ENCODE data around the gene MICU1.
A peak's percentile ranks its signal among the peaks of the same experiment; 100 is the strongest.

GRCh38 chr10:72328045-72328828 lies 297.6 kb downstream of the MICU1 start:
- TF ChIP-seq NFIC (IDR thresholded peaks at IDR 0.05; ENCODE audit: low read length) (no peak), CTCF (CRISPR knock-in tag; IDR thresholded peaks at IDR 0.05) (peak; percentile 91), SP1 (IDR thresholded peaks at IDR 0.05) (no peak), SP1 (CRISPR knock-in tag; IDR thresholded peaks at IDR 0.05) (no peak), POLR2AphosphoS5 (IDR thresholded peaks at IDR 0.05; ENCODE audit: low read depth, low read length) (no peak), ZBTB34 (CRISPR knock-in tag; IDR thresholded peaks at IDR 0.05) (no peak), SP2 (CRISPR knock-in tag; IDR thresholded peaks at IDR 0.05) (no peak), PAF1 (CRISPR knock-in tag; IDR thresholded peaks at IDR 0.05) (no peak), ZBTB49 (CRISPR knock-in tag; IDR thresholded peaks at IDR 0.05; ENCODE audit: borderline replicate concordance) (no peak), MYC (CRISPR knock-in tag; IDR thresholded peaks at IDR 0.05; ENCODE audit: borderline replicate concordance) (peak; percentile 61; the same call in 1 of the 2 replicates), POLR2A (IDR thresholded peaks at IDR 0.05; ENCODE audit: insufficient read depth in 1 of 2, low read depth in 2 of 2, low read length in 2 of 2) (0 out of 4 replicates have a peak, but pooled peaks of 1 of the 2 experiments have one; percentile 39)
- TF ChIP-seq, protein P1, sequence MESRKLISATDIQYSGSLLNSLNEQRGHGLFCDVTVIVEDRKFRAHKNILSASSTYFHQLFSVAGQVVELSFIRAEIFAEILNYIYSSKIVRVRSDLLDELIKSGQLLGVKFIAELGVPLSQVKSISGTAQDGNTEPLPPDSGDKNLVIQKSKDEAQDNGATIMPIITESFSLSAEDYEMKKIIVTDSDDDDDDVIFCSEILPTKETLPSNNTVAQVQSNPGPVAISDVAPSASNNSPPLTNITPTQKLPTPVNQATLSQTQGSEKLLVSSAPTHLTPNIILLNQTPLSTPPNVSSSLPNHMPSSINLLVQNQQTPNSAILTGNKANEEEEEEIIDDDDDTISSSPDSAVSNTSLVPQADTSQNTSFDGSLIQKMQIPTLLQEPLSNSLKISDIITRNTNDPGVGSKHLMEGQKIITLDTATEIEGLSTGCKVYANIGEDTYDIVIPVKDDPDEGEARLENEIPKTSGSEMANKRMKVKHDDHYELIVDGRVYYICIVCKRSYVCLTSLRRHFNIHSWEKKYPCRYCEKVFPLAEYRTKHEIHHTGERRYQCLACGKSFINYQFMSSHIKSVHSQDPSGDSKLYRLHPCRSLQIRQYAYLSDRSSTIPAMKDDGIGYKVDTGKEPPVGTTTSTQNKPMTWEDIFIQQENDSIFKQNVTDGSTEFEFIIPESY (CRISPR knock-in tag; IDR thresholded peaks at IDR 0.05) = no peak
- TF ChIP-seq, protein P2, sequence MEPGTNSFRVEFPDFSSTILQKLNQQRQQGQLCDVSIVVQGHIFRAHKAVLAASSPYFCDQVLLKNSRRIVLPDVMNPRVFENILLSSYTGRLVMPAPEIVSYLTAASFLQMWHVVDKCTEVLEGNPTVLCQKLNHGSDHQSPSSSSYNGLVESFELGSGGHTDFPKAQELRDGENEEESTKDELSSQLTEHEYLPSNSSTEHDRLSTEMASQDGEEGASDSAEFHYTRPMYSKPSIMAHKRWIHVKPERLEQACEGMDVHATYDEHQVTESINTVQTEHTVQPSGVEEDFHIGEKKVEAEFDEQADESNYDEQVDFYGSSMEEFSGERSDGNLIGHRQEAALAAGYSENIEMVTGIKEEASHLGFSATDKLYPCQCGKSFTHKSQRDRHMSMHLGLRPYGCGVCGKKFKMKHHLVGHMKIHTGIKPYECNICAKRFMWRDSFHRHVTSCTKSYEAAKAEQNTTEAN (CRISPR knock-in tag; conservative IDR thresholded peaks at IDR 0.05) = 0 out of 2 replicates have a peak, but pooled peaks have one; percentile 13

All from HepG2 (cell line).